GM12874 (cell line): ENCODE results near the gene SOCS7.

Source experiments
- CTCF ChIP-seq: IDR thresholded peaks from 2 replicates; pipeline ENCODE4 v1.5.1; 2011; ENCODE audit warnings: low read depth, mild to moderate bottlenecking, control low read depth, low read length, moderate library complexity; ENCODE audit not compliant: insufficient read depth

Gene SOCS7

DNA sequence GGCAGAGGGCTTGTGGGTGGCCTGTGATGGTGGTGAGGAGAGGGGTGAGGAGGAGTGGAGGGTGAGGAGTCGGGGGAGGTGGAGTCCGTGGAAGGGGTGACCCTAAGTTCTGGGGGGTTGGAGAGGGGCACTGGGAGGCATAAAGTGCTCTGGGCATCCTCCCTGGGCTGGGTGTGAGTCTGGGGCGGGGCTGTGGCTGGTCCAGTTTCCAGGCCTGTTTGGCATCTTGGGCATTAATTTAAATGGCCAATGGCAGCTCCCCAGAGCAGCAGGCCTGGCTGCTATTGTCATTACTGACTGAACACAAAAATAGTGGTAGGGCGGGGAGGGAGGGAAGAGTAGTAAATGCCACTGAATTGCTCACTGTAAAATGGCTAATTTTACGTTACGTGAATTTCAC is 68.9 kb downstream of the SOCS7 start:
- no peak for TF ChIP-seq CTCF

- no peak for TF ChIP-seq CTCF
Measured at GRCh38 chr17:38421171-38421841, 69.7 kb downstream of the SOCS7 start.

- no peak for TF ChIP-seq CTCF
Measured at GRCh38 chr17:38421871-38422827, 70.5 kb downstream of the SOCS7 start.

- TF ChIP-seq CTCF, result no peak
Measured at GRCh38 chr17:38424297-38424972, 72.8 kb downstream of the SOCS7 start.

GRCh38 chr17:38425031-38425430 is 73.4 kb downstream of the SOCS7 start:
- no peak for TF ChIP-seq CTCF

DNA sequence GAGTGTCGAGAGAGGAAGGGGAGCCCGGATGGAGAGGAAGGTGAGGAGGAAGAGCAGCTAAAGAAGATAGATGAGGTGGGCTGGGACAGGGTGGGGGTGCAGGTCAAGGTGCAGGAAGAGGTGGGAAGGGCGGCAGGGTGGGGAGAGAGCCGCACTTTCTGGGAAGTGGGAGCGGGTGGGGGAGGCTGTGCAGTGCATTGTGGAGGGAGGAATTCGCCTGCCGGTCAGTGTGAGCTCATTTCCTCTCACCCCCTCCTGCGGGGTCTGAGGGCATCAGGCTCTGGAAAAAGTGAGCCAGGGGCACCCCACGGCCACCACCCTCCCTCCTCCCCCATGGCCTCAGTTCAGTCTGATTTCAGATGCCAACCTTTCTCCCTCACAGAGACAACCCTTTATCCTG is 74.1 kb downstream of the SOCS7 start:
- no peak for TF ChIP-seq CTCF

GRCh38 chr17:38426441-38426840 is 74.8 kb downstream of the SOCS7 start:
- no peak for TF ChIP-seq CTCF
